Lung (tissue), 12 donors: ENCODE measurements around the gene EPB41L4A. TPM values are rescaled to one million over a fixed set of nuclear protein-coding genes. Genes with fewer than 3 reads are reported as not detected.
"Not testable (repeated sequence)": the region's sequence is repeated elsewhere in the genome, so short reads cannot be mapped to it uniquely, and the experiment has no call there.

Source experiments
- ATAC-seq: fragments of 200-7000 bp; cut with Tn5 transposase; one replicate; pipeline ENCODE4 v1.9.1; 2020; ENCODE audit warnings: moderate number of reproducible peaks; ENCODE audit not compliant: insufficient read depth, low FRiP score
- DNase-seq, 3 donors: peaks; one replicate each; pipeline ENCODE4 v3.0.0-alpha.2; 2013 to 2017
- H3K27ac ChIP-seq, 2 donors: one replicate each; pipeline ENCODE4 v1.5.1; 2013; ENCODE audit warnings: mild to moderate bottlenecking in 2 of 2, moderate library complexity in 2 of 2, control low read depth in 1 of 2, inconsistent platforms in 1 of 2, low read depth in 1 of 2, low read length in 1 of 2
- H3K27me3 ChIP-seq, 3 donors: one replicate each; pipeline ENCODE4 v1.5.1; 2013; ENCODE audit warnings: low read length in 2 of 3; ENCODE audit not compliant: control insufficient read depth in 3 of 3, insufficient read depth in 3 of 3
- H3K36me3 ChIP-seq, 4 donors: one replicate each; pipeline ENCODE4 v1.5.1; 2013; ENCODE audit warnings: low read length in 4 of 4, mild to moderate bottlenecking in 1 of 4, moderate library complexity in 1 of 4; ENCODE audit not compliant: control insufficient read depth in 4 of 4, insufficient read depth in 4 of 4
- H3K4me1 ChIP-seq, 5 donors: one replicate each; pipeline ENCODE4 v1.5.1; 2013; ENCODE audit warnings: low read length in 5 of 5, mild to moderate bottlenecking in 2 of 5, moderate library complexity in 1 of 5; ENCODE audit not compliant: control insufficient read depth in 5 of 5, insufficient read depth in 5 of 5
- H3K4me3 ChIP-seq: one replicate; pipeline ENCODE4 v1.5.1; 2013; ENCODE audit warnings: mild to moderate bottlenecking, control low read depth, moderate library complexity
- H3K9ac ChIP-seq, 2 donors: one replicate each; pipeline ENCODE4 v1.5.1; 2013; ENCODE audit warnings: low read length in 2 of 2, control low read depth in 1 of 2; ENCODE audit not compliant: insufficient read depth in 1 of 2
- H3K9me3 ChIP-seq, 4 donors: one replicate each; pipeline ENCODE4 v1.5.1; 2013; ENCODE audit warnings: low read length in 3 of 4, mild to moderate bottlenecking in 1 of 4, moderate library complexity in 1 of 4; ENCODE audit not compliant: control insufficient read depth in 4 of 4, insufficient read depth in 3 of 4
- whole genome bisulfite sequencing, 2 donors: extraction: QIAGEN DNeasy Blood & Tissue Kit; methylation state at CpG; one replicate each; pipeline ENCODE4 v1.1.7; 2013; 5-methylcytosine and 5-hydroxymethylcytosine counted together
- polyA plus RNA-seq, 2 donors: library from polyadenylated mRNA; stranded (reverse); fragments of 200-250 nt; gene quantifications; one replicate each; pipeline ENCODE4 v1.2.1, GENCODE V29; 2013
- total RNA-seq, 2 donors: library from RNA; depleted of rRNA in 1 of 2; stranded (reverse); fragments of >200 nt in 1 of 2; gene quantifications; one replicate each; pipeline ENCODE4 v1.2.1, GENCODE V29; 2014 to 2021
- TF ChIP-seq, protein P1 (sequence below): IDR thresholded peaks from 2 replicates; pipeline ENCODE4 v1.5.1; 2012; ENCODE audit warnings: mild to moderate bottlenecking; ENCODE audit errors: control extremely low read depth, extremely low read depth
- donor health status: control.
- donor health status: control.
- donor health status: Bipolar disorder and iron deficiency.
- donor health status: healthy.
- donor health status: DM: yes; HTN: yes; CAD: no.

EPB41L4A gene
- total and polyA plus RNA-seq, 4 donors, result 4.6 to 44.5 (median 14.9) TPM

DNA sequence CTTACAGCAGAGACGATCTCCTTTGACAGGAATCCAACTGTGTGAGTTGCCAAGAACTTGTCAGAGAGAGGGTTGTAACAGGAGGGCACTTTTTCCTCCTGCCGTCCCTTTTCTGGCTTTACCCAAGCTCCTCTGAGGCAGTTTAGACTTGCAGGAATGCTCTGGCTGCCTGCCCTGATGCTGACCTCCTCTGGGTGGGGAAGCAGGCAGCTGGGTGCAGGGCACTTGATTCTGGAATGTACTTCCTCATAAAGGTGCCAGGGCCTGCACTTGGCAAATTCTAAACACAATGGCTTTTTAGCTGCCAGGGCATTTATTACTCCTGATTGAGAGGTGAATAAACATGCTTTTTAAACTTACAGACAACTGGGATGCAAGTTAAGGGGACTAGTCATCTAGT, 190.4 kb downstream of the EPB41L4A start:
- ATAC-seq (peak; percentile 90), DNase-seq (peak; percentile 86 to 90 (median 89))
- no peak overlapping the region for H3K9ac ChIP-seq
- H3K4me1 ChIP-seq, result peaks cover 0 to 18% (median 13%) of the 10 kb centered on the region in 5 donors
- no peaks in the 10 kb centered on the region for H3K9me3 ChIP-seq
- TF ChIP-seq, protein P1, sequence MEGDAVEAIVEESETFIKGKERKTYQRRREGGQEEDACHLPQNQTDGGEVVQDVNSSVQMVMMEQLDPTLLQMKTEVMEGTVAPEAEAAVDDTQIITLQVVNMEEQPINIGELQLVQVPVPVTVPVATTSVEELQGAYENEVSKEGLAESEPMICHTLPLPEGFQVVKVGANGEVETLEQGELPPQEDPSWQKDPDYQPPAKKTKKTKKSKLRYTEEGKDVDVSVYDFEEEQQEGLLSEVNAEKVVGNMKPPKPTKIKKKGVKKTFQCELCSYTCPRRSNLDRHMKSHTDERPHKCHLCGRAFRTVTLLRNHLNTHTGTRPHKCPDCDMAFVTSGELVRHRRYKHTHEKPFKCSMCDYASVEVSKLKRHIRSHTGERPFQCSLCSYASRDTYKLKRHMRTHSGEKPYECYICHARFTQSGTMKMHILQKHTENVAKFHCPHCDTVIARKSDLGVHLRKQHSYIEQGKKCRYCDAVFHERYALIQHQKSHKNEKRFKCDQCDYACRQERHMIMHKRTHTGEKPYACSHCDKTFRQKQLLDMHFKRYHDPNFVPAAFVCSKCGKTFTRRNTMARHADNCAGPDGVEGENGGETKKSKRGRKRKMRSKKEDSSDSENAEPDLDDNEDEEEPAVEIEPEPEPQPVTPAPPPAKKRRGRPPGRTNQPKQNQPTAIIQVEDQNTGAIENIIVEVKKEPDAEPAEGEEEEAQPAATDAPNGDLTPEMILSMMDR, result no peak
- H3K36me3 ChIP-seq, result peaks cover 0 to 5% (median under 1%) of the 10 kb centered on the region in 4 donors
- 7 to 29% methylated on average over 2 of the region's 2 CpGs for WGBS, 2 donors
- H3K27ac ChIP-seq, result no peak overlapping the region
- no peaks in the 10 kb centered on the region for H3K27me3 ChIP-seq
- H3K4me3 ChIP-seq, result no peak overlapping the region

DNA sequence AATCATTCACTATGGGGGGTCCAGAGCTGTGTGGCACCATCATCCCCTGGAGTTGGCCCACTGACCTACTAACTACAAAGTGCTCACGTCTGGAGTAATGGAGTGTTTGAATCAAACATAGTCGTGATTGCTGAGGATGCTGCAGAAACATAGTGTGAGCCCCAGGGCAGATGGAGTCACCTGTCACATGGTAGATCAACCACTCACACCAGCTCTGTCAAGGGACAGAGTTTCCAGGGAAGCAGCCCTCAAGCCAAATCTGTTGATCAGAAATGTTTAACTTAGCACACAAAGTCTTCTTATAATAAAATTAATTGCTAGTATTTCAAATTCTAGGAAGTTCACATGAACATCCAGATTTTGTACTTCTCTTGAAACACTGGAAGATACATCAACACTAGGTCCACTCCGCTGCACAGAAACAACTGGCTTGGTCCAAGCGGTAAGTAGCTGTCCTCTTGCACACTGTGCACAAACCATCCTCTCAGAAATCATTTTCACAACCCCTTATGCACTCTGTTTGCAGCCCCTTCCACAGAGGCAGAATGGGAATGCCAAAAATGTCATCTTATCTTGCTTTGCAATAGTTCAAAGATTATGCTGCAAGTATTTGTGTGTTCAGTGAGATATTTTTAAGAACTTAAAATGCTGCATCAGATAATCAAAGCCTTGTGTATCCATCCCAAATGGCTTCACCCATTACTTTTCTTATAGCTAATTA, 191.0 kb downstream of the EPB41L4A start:
- no peak for ATAC-seq
- WGBS, 2 donors, result 62 to 82% methylated on average over 4 of the region's 4 CpGs

DNA sequence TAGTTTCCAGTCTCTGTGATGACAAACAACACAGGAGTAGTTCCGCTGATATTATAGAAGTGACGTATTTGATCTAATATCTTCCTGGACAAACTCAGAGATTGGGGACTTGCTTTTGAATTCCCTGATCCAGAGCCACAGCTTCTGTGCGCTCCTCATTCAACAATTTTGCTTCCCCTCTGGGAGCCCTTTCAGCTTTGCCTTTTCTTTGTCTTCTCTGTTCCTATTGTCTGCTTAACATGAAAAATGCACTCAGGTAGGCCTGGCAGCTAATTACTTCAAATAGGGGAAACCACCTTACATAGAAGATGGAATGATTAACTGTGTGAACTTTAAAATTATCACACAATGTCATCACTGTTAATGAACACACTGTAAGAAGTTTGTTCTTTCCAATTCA, 192.9 kb downstream of the EPB41L4A start:
- 95 to 97% methylated on average over 3 of the region's 3 CpGs for WGBS, 2 donors
- no peak overlapping the region for H3K27ac ChIP-seq
- TF ChIP-seq, protein P1, result no peak

More for the DNA sequence above, 191.0 kb downstream of the EPB41L4A start:
- no peak overlapping the region for H3K4me3 ChIP-seq
- H3K9ac ChIP-seq, result no peak overlapping the region
- H3K9me3 ChIP-seq, result no peaks in the 10 kb centered on the region
- TF ChIP-seq, protein P1, result no peak
- peaks cover 0 to 5% (median under 1%) of the 10 kb centered on the region in 4 donors for H3K36me3 ChIP-seq
- H3K27ac ChIP-seq, result no peak overlapping the region
- DNase-seq, result no peak
- H3K4me1 ChIP-seq, result peaks cover 0 to 18% (median 13%) of the 10 kb centered on the region in 5 donors
- no peaks in the 10 kb centered on the region for H3K27me3 ChIP-seq

DNA sequence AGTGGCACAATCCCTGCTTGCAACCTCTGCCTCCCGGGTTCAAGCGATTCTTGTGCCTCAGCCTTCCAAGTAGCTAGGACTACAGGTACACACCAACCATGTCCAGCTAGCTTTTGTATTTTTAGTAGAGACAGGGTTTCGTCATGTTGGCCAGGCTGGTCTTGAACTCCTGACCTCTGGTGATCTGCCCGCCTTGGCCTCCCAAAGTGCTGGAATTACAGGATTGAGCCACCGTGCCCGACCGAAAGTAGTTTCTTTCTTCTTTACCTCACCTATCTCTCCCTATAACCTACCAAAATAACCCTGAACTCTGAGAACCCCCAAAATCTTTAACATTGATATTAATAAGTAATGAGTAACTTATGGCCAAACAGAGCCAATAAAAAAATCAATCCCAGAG, 196.1 kb downstream of the EPB41L4A start:
- not testable (repeated sequence) for DNase-seq, H3K27ac ChIP-seq, H3K9me3 ChIP-seq, H3K4me3 ChIP-seq, H3K36me3 ChIP-seq, ATAC-seq, H3K9ac ChIP-seq, H3K27me3 ChIP-seq
- H3K4me1 ChIP-seq, result peaks cover 0 to 18% (median 6%) of the 10 kb centered on the region in 5 donors
- 95 to 97% methylated on average over 7 of the region's 7 CpGs for WGBS, 2 donors

More for the DNA sequence above, 192.9 kb downstream of the EPB41L4A start:
- Histone ChIP-seq H3K36me3 (peaks cover 0 to 5% (median 0%) of the 10 kb centered on the region in 4 donors), H3K4me3 (no peak overlapping the region), H3K4me1 (peaks cover 0 to 18% (median 13%) of the 10 kb centered on the region in 5 donors), H3K9ac (no peak overlapping the region), H3K9me3 (no peaks in the 10 kb centered on the region), H3K27me3 (no peaks in the 10 kb centered on the region)
- no peak for DNase-seq
- ATAC-seq, result no peak
